NCI-H526 (cell line): ENCODE data around the gene ST3GAL2.
"Not testable (repeated sequence)": the region's sequence is repeated elsewhere in the genome, so short reads cannot be mapped to it uniquely, and the experiment has no call there.

ENCODE experiments used
- DNase-seq, 2 experiments: peaks; one replicate each; lab custom pipeline; 2025; lab: John Stamatoyannopoulos, UW

Gene ST3GAL2

GRCh38 chr16:70337814-70338213, 101.1 kb downstream of the ST3GAL2 start:
- no peak for DNase-seq

DNA sequence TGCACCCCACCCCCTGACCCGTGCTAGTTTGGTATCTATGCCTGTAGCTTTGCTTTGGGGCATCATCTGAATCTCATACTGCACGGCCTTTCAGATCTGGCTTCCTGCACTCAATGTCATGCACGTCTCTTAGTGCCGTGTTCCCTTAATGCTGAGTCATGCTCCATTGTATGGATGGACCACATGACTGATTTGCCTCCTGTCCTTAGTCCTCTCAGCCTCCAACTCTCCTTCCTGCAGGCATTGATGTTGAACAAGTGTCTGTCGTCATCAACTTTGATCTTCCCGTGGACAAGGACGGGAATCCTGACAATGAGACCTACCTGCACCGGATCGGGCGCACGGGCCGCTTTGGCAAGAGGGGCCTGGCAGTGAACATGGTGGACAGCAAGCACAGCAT, 106.2 kb downstream of the ST3GAL2 start:
- not testable (repeated sequence) for DNase-seq

GRCh38 chr16:70331588-70332358, 107.1 kb downstream of the ST3GAL2 start:
- DNase-seq, result no peak

DNA sequence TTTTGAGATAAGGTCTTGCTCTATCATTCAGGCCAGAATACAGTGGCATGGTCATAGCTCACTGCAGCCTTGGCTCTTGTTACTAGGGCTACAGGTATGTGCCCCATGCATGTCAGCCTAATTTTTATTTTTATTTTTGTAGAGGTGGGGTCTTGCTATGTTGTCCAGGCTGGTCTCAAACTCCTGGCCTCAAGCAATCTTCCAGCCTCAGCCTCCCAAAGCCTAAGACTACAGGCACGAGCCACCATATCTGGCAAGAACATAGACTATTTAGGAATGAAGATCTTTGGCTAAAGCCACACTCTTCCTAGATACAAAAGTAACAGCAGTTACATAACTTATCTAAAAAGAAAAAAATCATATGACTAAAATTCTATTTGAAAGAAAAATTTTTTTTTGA, 107.8 kb downstream of the ST3GAL2 start:
- no peak for DNase-seq
